Ramos (cell line): ENCODE results near the gene NLRP6.
"Not testable (repeated sequence)": the region's sequence is repeated elsewhere in the genome, so short reads cannot be mapped to it uniquely, and the experiment has no call there.

ENCODE experiments used
- in situ Hi-C: fragments of 300-500 bp; cut with MboI; formaldehyde crosslinking; loops from one replicate; pipeline ENCODE4 v1.14.3; 2022; ENCODE audit warnings: low sequenced_read_pairs; ENCODE audit not compliant: unreplicated experiment

NLRP6 gene

GRCh38 chr11:278001-278951 lies at the start of gene NLRP6:
Gene NLRP6, plus strand, starts transcription at chr11:278407. Its CDS starts 163 bp downstream, at chr11:278570.
- in situ Hi-C loops: no loop called here

DNA sequence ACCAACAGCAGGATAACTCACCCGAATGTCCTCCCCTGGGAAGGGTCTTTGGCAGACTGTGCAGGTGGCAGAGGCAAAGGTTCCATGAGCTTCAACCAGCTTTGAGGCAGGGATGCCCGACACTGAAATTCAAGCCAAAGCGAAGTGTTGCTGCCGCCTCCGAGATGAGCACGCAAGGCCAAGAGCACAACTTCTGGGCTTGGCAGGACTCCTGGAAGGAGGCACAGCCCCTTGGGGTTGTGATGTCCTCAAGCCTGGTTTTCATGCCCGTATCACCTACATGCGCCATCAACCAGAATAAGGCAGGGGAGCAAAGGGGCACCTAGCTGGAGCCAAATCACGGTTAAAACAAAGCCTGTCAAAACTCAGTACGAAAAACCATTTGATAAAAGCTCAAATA lies 47.8 kb upstream of the NLRP6 start:
- in situ Hi-C loops: no loop called here

- in situ Hi-C loops: no loop called here
Measured at GRCh38 chr11:232783-233565, 45.2 kb upstream of the NLRP6 start.

- in situ Hi-C loops: no loop called here
Measured at GRCh38 chr11:235180-235579, 43.0 kb upstream of the NLRP6 start.

DNA sequence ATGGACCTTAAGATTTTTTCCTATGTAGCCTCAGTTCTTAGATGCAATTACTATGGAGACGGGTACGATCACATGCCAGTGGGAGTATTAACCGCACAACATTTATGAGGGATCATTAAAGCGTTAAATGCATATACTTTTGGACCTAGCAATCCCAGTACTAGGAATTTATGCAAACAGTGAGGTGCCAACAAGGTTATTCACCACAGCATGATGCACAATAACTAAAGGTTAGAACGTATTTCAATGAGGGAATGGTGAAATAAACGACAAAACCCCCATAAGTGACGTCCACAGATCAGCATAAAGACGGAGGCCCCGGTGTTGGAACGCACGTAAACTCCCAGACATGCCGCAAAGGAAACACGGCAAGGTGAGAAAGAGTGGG lies 42.6 kb upstream of the NLRP6 start:
- in situ Hi-C loops: no loop called here

DNA sequence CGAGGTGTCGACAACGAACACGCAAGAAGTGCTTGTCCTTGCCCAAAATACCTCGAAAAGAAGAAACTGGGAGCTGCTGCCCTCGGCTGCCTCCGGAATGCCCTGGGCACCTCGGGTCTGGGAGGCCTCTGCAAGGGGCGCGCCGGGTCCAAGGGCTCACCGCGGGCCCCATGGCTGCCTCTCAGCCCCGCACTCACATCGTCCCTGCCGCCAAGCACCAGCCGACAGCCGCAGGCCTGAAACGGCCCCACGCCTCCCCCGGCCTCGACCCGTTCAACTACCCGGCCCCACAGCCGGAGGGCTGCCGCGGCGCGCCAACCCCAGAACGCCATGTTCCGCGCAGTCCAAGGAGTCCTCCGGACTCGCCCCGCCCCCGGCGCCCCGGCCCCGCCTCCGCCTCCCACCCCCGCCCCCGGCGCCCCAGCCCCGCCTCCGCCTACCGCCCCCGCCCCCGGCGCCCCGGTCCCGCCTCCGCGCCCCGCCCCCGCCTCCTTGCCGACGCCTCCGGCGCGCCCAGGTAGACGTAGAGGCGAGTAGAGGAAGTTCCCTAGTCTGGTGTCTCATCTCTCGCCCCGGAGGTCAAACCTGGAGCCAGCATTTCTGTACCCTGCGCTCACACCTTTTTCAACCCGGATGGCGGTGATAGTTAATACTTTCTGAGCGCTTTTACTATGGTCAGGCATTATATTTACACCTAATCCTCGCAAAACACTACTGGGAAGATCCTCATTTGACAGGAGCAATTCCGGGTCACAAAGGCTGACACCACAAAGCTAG lies 42.0 kb upstream of the NLRP6 start, which contains the start of gene SIRT3:
TSS of gene SIRT3 (minus strand) at position 346 of the 777 bp plus-strand sequence. CDS start at position 332, 14 bp downstream.
- in situ Hi-C loops: no loop called here

DNA sequence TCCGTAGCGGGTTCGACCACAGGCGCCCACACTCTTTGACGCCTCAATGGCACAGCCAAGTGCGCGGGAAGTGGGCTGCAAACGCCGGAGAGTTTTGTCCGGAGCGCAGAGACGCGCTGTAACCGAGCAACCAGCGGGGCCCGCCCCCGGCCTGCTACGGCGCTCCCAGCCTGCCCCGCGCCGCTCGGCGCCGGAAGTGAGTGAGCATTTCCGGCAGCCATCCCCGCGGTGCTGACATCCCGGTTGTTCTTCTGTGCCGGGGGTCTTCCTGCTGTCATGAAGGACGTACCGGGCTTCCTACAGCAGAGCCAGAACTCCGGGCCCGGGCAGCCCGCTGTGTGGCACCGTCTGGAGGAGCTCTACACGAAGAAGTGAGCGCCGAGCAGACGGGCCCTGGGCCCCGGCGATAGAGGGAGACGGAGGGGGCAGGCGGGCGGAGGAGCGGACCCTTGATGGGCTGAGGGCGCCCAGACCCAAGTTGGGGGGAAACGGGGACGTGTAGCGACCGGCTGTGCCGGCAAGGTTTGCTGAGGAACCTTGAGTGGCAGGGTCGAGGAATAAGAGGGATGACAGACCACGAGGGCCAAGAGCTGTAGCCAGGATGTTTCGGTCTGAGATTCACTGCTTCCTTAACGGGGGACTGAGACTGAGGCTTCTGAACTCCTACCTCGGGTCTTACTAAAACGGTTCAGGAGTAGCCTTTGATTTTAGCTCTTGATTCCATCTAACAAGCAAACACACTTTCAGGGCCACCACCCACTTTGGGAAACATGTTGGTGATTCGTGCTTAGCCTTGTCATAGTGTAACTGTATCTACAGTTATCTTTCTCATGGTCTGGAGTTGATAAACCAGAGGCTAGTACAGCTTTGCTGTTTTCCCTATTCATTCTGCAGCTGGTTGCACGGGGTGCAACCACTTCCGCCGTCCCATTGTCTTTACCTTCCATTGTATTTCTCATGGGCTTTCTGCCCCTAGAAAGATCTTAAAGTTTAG lies 41.1 kb upstream of the NLRP6 start, which contains the start of gene PSMD13:
TSS of gene PSMD13 (plus strand) at position 203 of the 994 bp plus-strand sequence. CDS start at position 277, 74 bp downstream.
- in situ Hi-C loops: no loop called here

DNA sequence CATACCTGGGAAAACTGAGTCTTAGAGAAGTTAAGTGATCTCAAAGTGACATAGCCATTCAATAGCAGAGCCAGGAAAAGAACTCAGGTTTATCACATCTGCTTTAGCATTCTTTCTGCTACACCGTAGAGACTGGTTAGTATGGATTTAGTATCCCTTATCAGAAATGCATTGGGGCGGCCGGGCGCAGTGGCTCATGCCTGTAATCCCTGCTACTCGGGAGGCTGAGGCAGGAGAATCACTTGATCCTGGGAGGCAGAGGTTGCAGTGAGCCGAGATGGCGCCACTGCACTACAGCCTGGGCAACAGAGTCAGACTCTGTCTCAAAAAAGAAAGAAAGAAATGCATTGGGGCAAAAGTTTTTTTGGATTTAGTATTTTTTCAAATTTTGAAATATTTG lies 39.9 kb upstream of the NLRP6 start:
- in situ Hi-C loops: not testable (repeated sequence)

DNA sequence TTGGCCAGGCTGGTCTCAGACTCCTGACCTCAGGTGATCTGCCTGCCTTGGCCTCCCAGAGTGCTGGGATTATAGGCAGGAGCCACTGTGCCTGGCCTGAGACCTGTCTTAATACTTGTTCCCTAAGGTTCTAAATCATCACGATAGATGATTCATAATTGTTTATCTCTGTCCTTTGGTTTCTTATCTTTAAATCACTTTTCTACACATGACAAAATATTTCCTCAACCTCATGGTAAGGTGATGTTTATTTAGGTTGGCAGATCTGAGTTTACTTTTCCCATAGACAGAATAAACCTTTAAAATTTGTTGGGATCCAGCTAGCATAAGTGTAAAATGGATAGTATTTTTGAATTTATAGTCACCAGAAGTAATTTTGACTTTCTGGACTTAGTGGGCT lies 37.9 kb upstream of the NLRP6 start:
- in situ Hi-C loops: no loop called here

GRCh38 chr11:241634-242033 lies 36.6 kb upstream of the NLRP6 start:
- in situ Hi-C loops: no loop called here

DNA sequence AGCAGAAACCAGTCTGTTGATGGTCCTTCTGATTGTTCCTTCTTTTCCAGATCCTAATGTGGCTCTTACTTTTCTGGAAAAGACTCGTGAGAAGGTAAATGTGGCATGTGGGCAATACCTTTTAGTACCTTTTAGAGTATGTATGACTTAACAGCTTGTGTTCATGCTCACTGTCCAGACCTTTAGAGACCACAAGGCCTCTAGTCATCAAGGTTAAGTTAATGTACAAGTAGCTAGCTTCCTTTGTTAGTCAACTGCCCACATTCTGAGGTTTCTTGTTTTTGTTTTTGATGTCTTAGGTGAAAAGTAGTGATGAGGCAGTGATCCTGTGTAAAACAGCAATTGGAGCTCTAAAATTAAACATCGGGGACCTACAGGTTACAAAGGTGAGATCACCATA lies 33.8 kb upstream of the NLRP6 start:
- in situ Hi-C loops: no loop called here

DNA sequence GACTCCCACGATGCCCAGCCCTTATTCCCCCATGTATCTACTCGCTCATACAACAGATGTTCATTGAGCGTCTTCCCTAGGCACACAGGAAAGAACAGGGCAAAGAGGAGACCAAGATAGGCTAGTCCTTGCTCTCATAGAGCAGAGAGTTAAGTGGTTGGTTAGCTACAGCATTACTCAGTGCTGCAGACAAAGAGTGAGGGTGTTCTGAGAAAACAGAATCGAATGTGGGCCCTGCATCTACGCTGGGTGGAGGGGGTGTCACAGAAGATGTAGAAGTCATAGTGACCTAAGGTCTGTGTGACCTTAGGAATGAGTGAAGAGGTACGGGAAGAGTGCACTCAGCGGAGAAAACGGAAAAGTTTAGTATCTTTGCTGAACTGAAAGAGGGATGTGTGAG lies 29.1 kb upstream of the NLRP6 start:
- in situ Hi-C loops: no loop called here

- in situ Hi-C loops: loop anchor here (10.0 kb wide), 1 partner anchor 95 kb away; no protein-coding TSS in a partner anchor
Measured at GRCh38 chr11:250274-250673, 27.9 kb upstream of the NLRP6 start.

DNA sequence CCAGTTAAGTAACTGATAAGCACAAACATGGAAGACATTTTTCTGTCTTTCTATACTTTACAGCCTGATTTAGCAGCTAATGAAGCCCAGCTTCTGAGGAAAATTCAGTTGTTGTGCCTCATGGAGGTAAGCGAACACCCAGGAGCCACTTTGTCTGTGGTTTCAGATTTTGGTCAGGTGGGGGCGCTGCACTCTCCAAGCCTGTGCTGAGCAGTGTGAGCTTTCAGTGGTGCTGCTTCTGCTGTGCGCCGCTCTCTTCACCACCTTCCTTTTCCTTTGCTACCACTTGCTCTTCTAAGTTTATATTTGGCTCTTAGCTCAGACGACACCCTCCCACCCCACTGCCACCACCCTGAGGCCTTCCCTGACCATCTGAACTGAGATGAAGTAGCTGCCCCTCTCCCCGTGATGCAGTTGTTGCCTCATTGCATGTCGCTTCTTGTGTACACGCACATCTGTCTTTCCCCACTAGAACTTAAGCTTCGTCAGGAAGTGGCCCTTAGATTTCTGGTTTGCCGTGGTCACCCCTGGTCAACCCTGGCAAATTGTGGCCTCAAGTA lies 27.4 kb upstream of the NLRP6 start:
- in situ Hi-C loops: loop anchor here (10.0 kb wide), 1 partner anchor 94 kb away; no protein-coding TSS in a partner anchor

DNA sequence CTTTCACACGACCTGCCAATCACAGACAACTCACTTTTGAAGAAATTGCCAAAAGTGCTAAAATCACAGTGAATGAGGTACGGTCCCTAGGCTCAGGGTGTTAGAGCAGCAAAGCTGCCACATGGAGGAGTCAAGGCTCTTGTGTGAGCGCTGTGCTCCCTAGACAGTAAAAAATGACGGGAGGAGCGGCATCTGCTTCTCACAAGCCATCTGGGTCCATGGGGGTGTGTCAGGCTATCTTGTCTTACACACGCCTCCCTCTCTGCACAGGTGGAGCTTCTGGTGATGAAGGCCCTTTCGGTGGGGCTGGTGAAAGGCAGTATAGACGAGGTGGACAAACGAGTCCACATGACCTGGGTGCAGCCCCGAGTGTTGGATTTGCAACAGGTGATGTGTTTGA lies 26.7 kb upstream of the NLRP6 start:
- in situ Hi-C loops: loop anchor here (10.0 kb wide), 1 partner anchor 93 kb away; no protein-coding TSS in a partner anchor

DNA sequence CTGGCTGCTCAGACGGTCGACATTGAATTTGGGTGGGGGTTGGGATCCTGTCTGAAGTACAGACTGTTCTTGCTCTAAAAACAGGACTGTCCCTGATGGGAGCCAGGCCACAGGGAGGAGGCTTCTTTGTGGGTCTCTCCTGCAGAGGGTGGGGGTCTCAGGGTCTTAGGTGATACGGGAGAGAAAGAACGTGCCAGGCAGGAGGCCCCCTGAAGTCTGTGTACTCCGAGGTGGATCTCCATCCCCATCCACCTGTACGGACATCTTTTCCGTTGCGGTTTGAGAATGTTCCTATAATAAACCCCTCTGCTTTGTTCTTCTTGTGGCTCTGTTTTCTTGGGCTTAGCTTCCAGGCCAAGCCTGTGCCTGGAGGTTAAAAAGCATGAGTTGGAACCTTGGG lies 25.5 kb upstream of the NLRP6 start:
- in situ Hi-C loops: loop anchor here (10.0 kb wide), 1 partner anchor 92 kb away; no protein-coding TSS in a partner anchor

GRCh38 chr11:253160-253885 lies 24.9 kb upstream of the NLRP6 start:
- in situ Hi-C loops: loop anchor here (10.0 kb wide), 1 partner anchor 91 kb away; no protein-coding TSS in a partner anchor

DNA sequence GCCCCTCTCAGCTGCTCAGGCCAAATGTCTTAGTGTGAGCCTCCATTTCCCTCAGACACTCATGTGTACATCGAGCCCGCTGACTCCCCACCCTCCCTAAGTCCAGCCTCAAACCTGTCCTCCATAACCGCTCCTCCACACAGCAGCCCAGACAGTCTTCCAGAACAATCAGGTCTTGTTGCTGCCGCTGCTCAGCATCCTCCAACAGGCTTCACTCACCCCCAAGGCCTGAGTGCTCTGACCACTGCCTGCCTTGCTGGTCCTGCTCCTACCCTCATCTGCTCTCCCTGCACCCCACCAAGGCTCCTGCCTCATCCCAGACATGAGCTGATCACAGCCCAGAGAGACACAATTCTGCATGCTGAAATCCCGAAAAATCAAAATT lies 24.3 kb upstream of the NLRP6 start:
- in situ Hi-C loops: loop anchor here (10.0 kb wide), 1 partner anchor 91 kb away; no protein-coding TSS in a partner anchor
